Measurements from ENCODE around the gene CAPRIN1.

- no peak for TF ChIP-seq GATA3 (IDR thresholded peaks at IDR 0.05; ENCODE audit: low read depth, low read length)
- TF ChIP-seq GATA2 (IDR thresholded peaks at IDR 0.05; ENCODE audit: low read depth, low read length), result no peak
These were observed 53.1 kb downstream of the CAPRIN1 start for GRCh38 chr11:34104680-34105078.
